Tibial artery (tissue), 4 donors: ENCODE measurements around the gene TSACC.
"Not testable (repeated sequence)": the region's sequence is repeated elsewhere in the genome, so short reads cannot be mapped to it uniquely, and the experiment has no call there.

ENCODE experiments used
- DNase-seq, 2 donors: peaks; one replicate each; pipeline ENCODE4 v3.0.0-alpha.2; 2019
- H3K27ac ChIP-seq, 2 donors: fragments of 200-600 bp; sonication (generic) in 1 of 2; 1 replicate in 1 of 2; 2 replicates in 1 of 2; pipeline ENCODE4 v1.5.1; 2018 to 2019; ENCODE audit warnings: mild to moderate bottlenecking in 1 of 2
- H3K27me3 ChIP-seq, 2 donors: fragments of 200-600 bp; sonication (generic) in 1 of 2; one replicate each; pipeline versions ENCODE4 v1.5.1 to v1.6.0; 2016 to 2019
- H3K36me3 ChIP-seq, 3 donors: fragments of 200-600 bp; sonication (generic) in 2 of 3; one replicate each; pipeline ENCODE4 v1.5.1; 2016 to 2019; ENCODE audit warnings: mild to moderate bottlenecking in 2 of 3
- H3K4me1 ChIP-seq, 4 donors: fragments of 200-600 bp; sonication (generic) in 2 of 4; 1 replicate in 3 of 4; 2 replicates in 1 of 4; pipeline ENCODE4 v1.5.1; 2016 to 2019
- H3K4me3 ChIP-seq, 2 donors: fragments of 200-600 bp; sonication (generic) in 1 of 2; 1 replicate in 1 of 2; 2 replicates in 1 of 2; pipeline ENCODE4 v1.5.1; 2018 to 2019; ENCODE audit warnings: mild to moderate bottlenecking in 2 of 2
- H3K9me3 ChIP-seq, 3 donors: fragments of 200-600 bp; sonication (generic) in 1 of 3; one replicate each; pipeline ENCODE4 v1.5.1; 2016 to 2019
- CTCF ChIP-seq, 2 experiments: fragments of 200-600 bp in 1 of 2; fragments of 450-650 bp in 1 of 2; IDR thresholded peaks; one replicate each; pipeline ENCODE4 v1.5.1; 2017 to 2019; ENCODE audit warnings: antibody characterized with exemption in 2 of 2, mild to moderate bottlenecking in 1 of 2, moderate library complexity in 1 of 2
- intact Hi-C: fragments of 100-400 bp; cut with DNase I; formaldehyde crosslinking; loops from one replicate; pipeline ENCODE4 v1.15.0; 2023; ENCODE audit warnings: low total_unique reads

Gene TSACC

GRCh38 chr1:156337052-156337887, 1.1 kb upstream of the TSACC start:
- intact Hi-C loops: no loop called here
- no peak for TF ChIP-seq CTCF (IDR thresholded peaks at IDR 0.05)
- H3K4me3 ChIP-seq: peak overlapping the region; percentile 68 to 70
- H3K9me3 ChIP-seq: no peaks in the 10 kb centered on the region
- no peaks in the 10 kb centered on the region for H3K27me3 ChIP-seq
- peak overlapping the region; percentile 63 to 71 for H3K27ac ChIP-seq
- H3K4me1 ChIP-seq: peaks cover 5 to 24% (median 14%) of the 10 kb centered on the region in 4 donors
- peaks cover 30 to 35% (median 34%) of the 10 kb centered on the region in 3 donors for H3K36me3 ChIP-seq
- DNase-seq: no peak

GRCh38 chr1:156337888-156338179, 492 bp upstream of the TSACC start:
- intact Hi-C loops: no loop called here
- peaks cover 24 to 30% (median 28%) of the 10 kb centered on the region in 3 donors for H3K36me3 ChIP-seq
- H3K9me3 ChIP-seq: no peaks in the 10 kb centered on the region
- peak overlapping the region; percentile 63 to 71 for H3K27ac ChIP-seq
- DNase-seq: no peak
- H3K4me3 ChIP-seq: peak overlapping the region; percentile 68 to 70
- TF ChIP-seq CTCF (IDR thresholded peaks at IDR 0.05): no peak
- no peaks in the 10 kb centered on the region for H3K27me3 ChIP-seq
- H3K4me1 ChIP-seq: peaks cover 5 to 24% (median 14%) of the 10 kb centered on the region in 4 donors

- peaks cover 0 to 13% of the 10 kb centered on the region in 2 donors for H3K27me3 ChIP-seq
- peaks cover 0 to 5% (median under 1%) of the 10 kb centered on the region in 4 donors for H3K4me1 ChIP-seq
- H3K27ac ChIP-seq: no peak overlapping the region
- intact Hi-C loops: no loop called here
- DNase-seq: no peak
- no peaks in the 10 kb centered on the region for H3K9me3 ChIP-seq
- H3K36me3 ChIP-seq: no peaks in the 10 kb centered on the region
- H3K4me3 ChIP-seq: no peak overlapping the region
- TF ChIP-seq CTCF (IDR thresholded peaks at IDR 0.05): no peak
These were observed 4.0 kb downstream of the TSACC start for GRCh38 chr1:156342166-156342955.

- intact Hi-C loops: no loop called here
- Histone ChIP-seq H3K36me3 (no peaks in the 10 kb centered on the region), H3K27ac (no peak overlapping the region), H3K4me1 (no peaks in the 10 kb centered on the region), H3K4me3 (no peak overlapping the region), H3K27me3 (peaks cover 0 to 15% of the 10 kb centered on the region in 2 donors), H3K9me3 (no peaks in the 10 kb centered on the region)
- no peak for TF ChIP-seq CTCF (IDR thresholded peaks at IDR 0.05)
- no peak for DNase-seq
These were observed 6.1 kb downstream of the TSACC start for GRCh38 chr1:156344409-156344808.

- DNase-seq, H3K4me1 ChIP-seq, H3K27ac ChIP-seq, H3K9me3 ChIP-seq, H3K4me3 ChIP-seq, H3K36me3 ChIP-seq, intact Hi-C loops: not testable (repeated sequence)
- H3K27me3 ChIP-seq: peaks cover 0 to 15% of the 10 kb centered on the region in 2 donors
These were observed 7.7 kb downstream of the TSACC start for GRCh38 chr1:156346035-156346434.

GRCh38 chr1:156346636-156347035, 8.3 kb downstream of the TSACC start:
- no peaks in the 10 kb centered on the region for H3K36me3 ChIP-seq
- no peak overlapping the region for H3K27ac ChIP-seq
- no peak for TF ChIP-seq CTCF (IDR thresholded peaks at IDR 0.05)
- H3K9me3 ChIP-seq: no peaks in the 10 kb centered on the region
- no peaks in the 10 kb centered on the region for H3K4me1 ChIP-seq
- intact Hi-C loops: no loop called here
- no peak for DNase-seq
- no peak overlapping the region for H3K4me3 ChIP-seq
- H3K27me3 ChIP-seq: peaks cover 0 to 15% of the 10 kb centered on the region in 2 donors
